SK-N-MC (cell line): ENCODE results near the gene TP73.

Experiments
- DNase-seq: peaks from one replicate; pipeline ENCODE4 v3.0.0-alpha.2; 2011; ENCODE audit warnings: low read depth, low spot score
- H3K27ac ChIP-seq: fragments of 200-600 bp; sonication (generic); 2 replicates; pipeline ENCODE4 v1.5.1; 2016; ENCODE audit warnings: mixed run types
- H3K36me3 ChIP-seq: fragments of 200-600 bp; sonication (generic); 2 replicates; pipeline ENCODE4 v1.6.1; 2017; ENCODE audit warnings: antibody characterized with exemption, low read length, mixed read lengths; ENCODE audit not compliant: insufficient read depth
- H3K4me3 ChIP-seq: fragments of 200-600 bp; sonication (generic); 2 replicates; pipeline ENCODE4 v1.5.1; 2016
- H3K9ac ChIP-seq: fragments of 200-600 bp; sonication (generic); 2 replicates; pipeline ENCODE4 v1.8.0; 2017; ENCODE audit warnings: mixed run types, mixed read lengths; ENCODE audit not compliant: insufficient read length
- H3K9me3 ChIP-seq: fragments of 200-600 bp; sonication (generic); 2 replicates; pipeline ENCODE4 v1.6.1; 2017; ENCODE audit warnings: low read depth, mild to moderate bottlenecking, antibody characterized with exemption, low read length, moderate library complexity, mixed read lengths
- EZH2 ChIP-seq: fragments of 200-600 bp; sonication (generic); IDR thresholded peaks from one replicate; pipeline ENCODE4 v1.6.1; 2017; ENCODE audit warnings: antibody characterized with exemption
- FOXP2 ChIP-seq: optimal IDR thresholded peaks from 2 replicates; pipeline ENCODE3; 2011; ENCODE audit warnings: mild to moderate bottlenecking, moderate library complexity; ENCODE audit not compliant: insufficient read depth; ENCODE audit errors: extremely low read length, control extremely low read depth
- POLR2AphosphoS5 ChIP-seq: IDR thresholded peaks from 2 replicates; pipeline ENCODE4 v1.6.1; 2012; ENCODE audit warnings: mild to moderate bottlenecking, low read depth, low read length, borderline replicate concordance

The TP73 gene

GRCh38 chr1:3689138-3689750 is 36.9 kb downstream of the TP73 start:
- no peak for TF ChIP-seq POLR2AphosphoS5
- TF ChIP-seq FOXP2 = no peak
- no peak for TF ChIP-seq EZH2
- Histone ChIP-seq H3K9me3 (no peaks in the 10 kb centered on the region), H3K4me3 (no peak overlapping the region), H3K36me3 (no peaks in the 10 kb centered on the region), H3K9ac (no peak overlapping the region), H3K27ac (no peak overlapping the region)
- DNase-seq = no peak

- TF ChIP-seq POLR2AphosphoS5 = no peak
- no peak for TF ChIP-seq EZH2
- no peak for TF ChIP-seq FOXP2
- Histone ChIP-seq H3K9me3 (no peaks in the 10 kb centered on the region), H3K9ac (no peak overlapping the region), H3K36me3 (no peaks in the 10 kb centered on the region), H3K27ac (no peak overlapping the region), H3K4me3 (no peak overlapping the region)
- DNase-seq = no peak
Observed at GRCh38 chr1:3690282-3691065, 38.2 kb downstream of the TP73 start.

- H3K4me3 ChIP-seq = no peak overlapping the region
- no peak for DNase-seq
- no peak overlapping the region for H3K9ac ChIP-seq
- no peak overlapping the region for H3K27ac ChIP-seq
- TF ChIP-seq EZH2 (no peak), POLR2AphosphoS5 (no peak), FOXP2 (no peak)
- no peaks in the 10 kb centered on the region for H3K9me3 ChIP-seq
- no peaks in the 10 kb centered on the region for H3K36me3 ChIP-seq
Observed at GRCh38 chr1:3691421-3692204, 39.3 kb downstream of the TP73 start.

GRCh38 chr1:3692598-3692997 is 40.3 kb downstream of the TP73 start:
- DNase-seq = no peak
- Histone ChIP-seq H3K4me3 (no peak overlapping the region), H3K9me3 (no peaks in the 10 kb centered on the region), H3K36me3 (no peaks in the 10 kb centered on the region), H3K9ac (no peak overlapping the region), H3K27ac (no peak overlapping the region)
- TF ChIP-seq FOXP2 (no peak), EZH2 (no peak), POLR2AphosphoS5 (no peak)

GRCh38 chr1:3693321-3693720 is 41.0 kb downstream of the TP73 start:
- Histone ChIP-seq H3K27ac (no peak overlapping the region), H3K36me3 (no peaks in the 10 kb centered on the region), H3K4me3 (no peak overlapping the region), H3K9ac (no peak overlapping the region), H3K9me3 (no peaks in the 10 kb centered on the region)
- DNase-seq = no peak
- TF ChIP-seq FOXP2 = no peak
- no peak for TF ChIP-seq POLR2AphosphoS5
- TF ChIP-seq EZH2 = no peak

- Histone ChIP-seq H3K36me3 (no peaks in the 10 kb centered on the region), H3K27ac (no peak overlapping the region), H3K9ac (no peak overlapping the region), H3K9me3 (no peaks in the 10 kb centered on the region), H3K4me3 (no peak overlapping the region)
- TF ChIP-seq FOXP2 (no peak), EZH2 (no peak), POLR2AphosphoS5 (no peak)
- DNase-seq = no peak
Observed at GRCh38 chr1:3695326-3696217, 43.3 kb downstream of the TP73 start.

GRCh38 chr1:3696689-3697088 is 44.4 kb downstream of the TP73 start:
- DNase-seq = no peak
- H3K36me3 ChIP-seq = no peaks in the 10 kb centered on the region
- H3K9me3 ChIP-seq = no peaks in the 10 kb centered on the region
- no peak overlapping the region for H3K27ac ChIP-seq
- H3K4me3 ChIP-seq = no peak overlapping the region
- TF ChIP-seq EZH2 (no peak), POLR2AphosphoS5 (no peak), FOXP2 (no peak)
- no peak overlapping the region for H3K9ac ChIP-seq
